HG03066 (cell line): Measurements from ENCODE around the gene ELAPOR2.
"Not testable (repeated sequence)": the region's sequence is repeated elsewhere in the genome, so short reads cannot be mapped to it uniquely, and the experiment has no call there.

Experiments used
- ATAC-seq: cut with Tn5 transposase; IDR thresholded peaks from one replicate; pipeline ENCODE4 v1.9.1; 2021; ENCODE audit warnings: low read depth; ENCODE audit not compliant: unreplicated experiment

Gene ELAPOR2

DNA sequence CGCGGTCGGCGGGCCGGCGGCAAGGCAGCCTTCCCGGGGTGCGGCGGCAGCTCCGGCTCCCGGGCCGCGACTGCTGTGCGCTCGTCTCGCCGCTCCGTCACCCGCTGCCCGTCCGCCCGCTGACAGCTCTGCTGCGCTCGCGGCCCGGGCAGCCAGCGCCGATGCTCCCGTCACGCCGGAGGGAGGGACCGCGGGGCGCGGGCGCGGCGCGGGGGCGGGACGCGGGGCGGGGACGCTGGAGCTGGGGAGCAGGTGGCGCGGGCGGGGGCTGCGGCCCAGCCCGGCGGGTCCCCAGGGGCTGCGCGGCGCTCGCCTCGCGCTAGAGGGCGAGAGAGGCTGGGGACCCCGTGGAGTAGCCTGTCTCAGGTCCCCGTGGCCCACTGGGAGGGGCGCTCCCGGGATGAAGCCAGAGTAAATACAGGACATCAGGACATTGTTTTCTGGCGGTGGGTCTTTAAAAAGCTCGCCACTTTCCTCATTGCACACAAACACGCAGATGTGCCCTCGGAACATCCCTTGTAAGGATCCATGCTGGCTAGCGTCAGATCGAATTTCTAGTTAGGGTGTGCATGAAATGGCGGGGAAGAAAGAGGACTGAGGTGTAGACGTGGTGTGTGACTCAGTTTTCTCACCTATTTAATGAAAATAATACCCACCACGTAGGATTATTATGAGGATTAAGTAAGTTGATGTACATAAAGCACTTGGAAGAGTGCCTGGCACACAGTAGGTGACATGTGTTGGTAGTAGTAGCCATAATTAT lies at the start of gene ELAPOR2:
ELAPOR2 (minus strand) TSS at position 130 of the 763 bp plus-strand sequence. CDS start 141 bp downstream, outside the sequence.
- peak; percentile 97 for ATAC-seq

GRCh38 chr7:87107949-87108776 lies 48.7 kb upstream of the ELAPOR2 start:
- ATAC-seq = no peak

DNA sequence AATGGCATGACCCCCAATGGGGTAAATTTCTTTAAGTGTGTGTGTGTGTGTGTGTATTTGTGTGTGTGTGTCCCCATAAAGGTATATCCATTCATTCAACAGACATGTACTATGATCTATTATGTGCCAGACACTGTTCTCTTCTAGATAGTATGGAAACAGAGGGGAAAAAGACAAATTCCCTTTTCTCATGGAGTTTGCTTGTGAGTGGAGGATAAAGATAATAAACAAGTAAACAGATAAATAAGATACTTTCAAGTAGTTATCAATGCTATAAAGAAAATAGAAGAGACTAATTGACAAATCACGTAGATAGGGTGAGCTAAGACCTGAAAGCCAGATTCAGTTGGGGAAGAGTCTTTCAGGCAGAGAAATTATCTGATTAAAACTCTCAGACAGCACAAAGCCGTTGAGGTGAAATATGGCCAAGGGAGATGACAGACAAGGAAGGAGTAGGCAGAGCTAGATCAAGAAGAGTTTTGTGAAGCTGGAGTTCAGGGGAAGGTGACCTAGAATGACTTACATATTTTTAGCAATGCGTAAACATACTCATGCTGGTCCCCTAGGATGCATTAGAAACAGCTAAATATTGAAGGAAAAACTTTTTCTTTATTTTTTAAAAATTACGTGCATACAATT lies 47.6 kb upstream of the ELAPOR2 start:
- ATAC-seq = no peak

GRCh38 chr7:87105401-87105800 lies 45.9 kb upstream of the ELAPOR2 start:
- no peak for ATAC-seq

DNA sequence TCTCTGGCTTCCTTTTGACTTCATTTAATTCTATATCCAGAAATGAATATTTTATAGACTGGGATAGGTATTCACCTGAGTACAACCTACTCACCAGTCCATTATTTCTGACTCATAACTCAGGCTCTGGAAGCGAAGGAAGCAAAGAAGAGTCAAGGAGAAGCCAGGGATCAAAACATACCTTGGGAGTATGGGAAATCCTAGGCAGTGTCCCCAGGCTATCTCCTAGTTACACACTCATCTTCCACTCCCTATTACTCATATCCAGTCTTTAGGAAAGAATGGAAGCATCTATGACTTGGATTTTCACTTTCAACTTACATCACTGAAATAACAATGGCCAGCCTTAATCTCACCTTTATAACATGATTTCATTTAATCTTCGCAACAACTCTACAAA lies 40.9 kb upstream of the ELAPOR2 start:
- ATAC-seq = no peak

DNA sequence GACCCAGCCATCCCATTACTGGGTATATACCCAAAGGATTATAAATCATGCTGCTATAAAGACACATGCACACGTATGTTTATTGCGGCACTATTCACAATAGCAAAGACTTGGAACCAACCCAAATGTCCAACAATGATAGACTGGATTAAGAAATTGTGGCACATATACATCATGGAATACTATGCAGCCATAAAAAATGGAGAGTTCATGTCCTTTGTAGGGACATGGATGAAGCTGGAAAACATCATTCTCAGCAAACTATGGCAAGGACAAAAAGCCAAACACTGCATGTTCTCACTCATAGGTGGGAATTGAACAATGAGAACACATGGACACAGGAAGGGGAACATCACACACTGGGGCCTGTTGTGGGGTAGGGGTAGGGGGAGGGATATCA lies 37.9 kb upstream of the ELAPOR2 start:
- not testable (repeated sequence) for ATAC-seq

GRCh38 chr7:87094322-87094721 lies 34.9 kb upstream of the ELAPOR2 start:
- ATAC-seq = no peak

DNA sequence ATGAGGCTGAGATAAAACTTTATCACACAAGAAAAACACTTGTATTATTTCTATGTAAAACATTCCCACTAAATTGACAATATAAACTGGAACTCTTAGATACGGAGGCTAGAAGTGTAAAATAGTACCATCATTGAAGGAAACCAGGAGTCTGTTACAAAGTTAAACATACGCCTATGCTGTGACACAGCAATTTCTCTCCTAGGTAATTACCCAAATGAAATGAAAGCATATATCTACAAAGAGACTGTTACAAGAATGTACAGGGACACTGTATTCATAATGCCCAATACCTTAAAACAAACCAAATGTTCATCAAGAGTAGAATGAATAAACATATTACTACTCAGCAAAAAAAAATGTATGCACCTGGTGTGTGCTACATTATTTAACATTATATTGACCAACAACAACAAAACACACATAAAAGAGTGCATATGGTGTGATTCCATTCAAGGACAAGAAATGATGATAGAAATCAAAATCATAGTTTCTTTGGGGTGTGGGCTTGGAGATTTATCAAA lies 33.2 kb upstream of the ELAPOR2 start:
- no peak for ATAC-seq

- no peak for ATAC-seq
These were observed 32.1 kb upstream of the ELAPOR2 start for GRCh38 chr7:87091487-87092066.

DNA sequence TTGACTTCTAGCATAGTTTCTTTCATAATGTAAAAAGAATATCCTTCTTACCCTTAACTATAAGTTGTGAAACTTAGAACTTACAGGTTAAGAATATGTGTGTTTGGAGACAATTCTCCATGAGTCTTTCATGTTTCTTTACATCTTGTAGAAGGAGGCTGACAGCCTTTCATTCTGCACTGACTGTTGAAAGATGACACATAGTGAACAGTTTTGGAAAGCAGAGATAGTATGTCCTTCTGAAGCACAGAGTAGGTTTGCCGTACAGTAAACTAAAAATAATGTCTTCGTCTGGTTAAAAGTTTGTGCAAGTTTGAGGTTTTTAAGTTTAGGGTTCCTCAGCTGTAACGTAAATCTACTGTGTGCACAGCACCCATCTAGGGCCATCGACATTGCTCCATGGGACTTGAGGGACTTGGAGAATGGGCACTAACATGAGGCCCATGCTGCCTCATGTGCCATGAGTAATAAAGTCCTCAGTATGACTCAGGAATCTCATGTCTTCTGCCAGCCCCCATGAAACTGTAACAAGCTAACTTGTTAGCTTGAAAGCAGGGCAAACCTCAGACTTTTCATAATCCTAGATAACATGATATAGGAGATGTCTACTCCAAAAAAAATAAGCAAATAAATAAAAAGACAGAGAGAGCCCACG lies 24.5 kb upstream of the ELAPOR2 start:
- ATAC-seq = no peak

GRCh38 chr7:87082675-87083074 lies 23.2 kb upstream of the ELAPOR2 start:
- no peak for ATAC-seq

DNA sequence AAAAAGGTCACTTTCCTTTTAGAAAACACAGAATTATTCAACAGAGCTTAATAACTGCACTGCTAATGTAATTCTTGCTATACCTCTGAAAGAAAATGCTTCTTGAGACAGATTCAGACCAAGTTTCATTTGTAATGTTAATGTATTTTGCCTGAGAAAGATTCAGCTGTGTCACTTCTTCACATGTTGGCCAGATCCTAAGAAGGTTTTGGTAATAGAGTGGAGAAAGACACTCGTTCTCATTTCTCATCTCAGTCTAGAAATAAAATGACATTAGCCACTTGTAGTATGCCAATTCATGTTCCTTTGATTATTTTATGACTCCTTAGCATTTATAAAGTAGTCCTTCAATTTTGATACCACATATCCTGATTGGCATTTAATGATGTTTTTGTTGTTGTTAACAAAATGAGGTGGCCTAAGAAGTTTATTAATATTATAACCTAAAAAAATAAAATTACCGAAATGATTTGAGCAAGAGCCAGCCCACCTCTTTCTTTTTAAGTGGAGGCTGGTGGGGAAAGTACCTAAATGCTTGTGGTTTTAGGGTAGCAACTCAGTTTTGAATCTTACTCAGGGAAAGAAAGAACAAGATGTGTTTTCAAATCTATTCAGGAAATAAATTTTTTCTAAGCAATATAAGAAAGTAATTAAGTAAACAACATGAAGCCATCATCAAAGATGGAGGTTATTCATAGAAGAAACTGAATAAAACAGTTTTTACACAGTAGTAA lies 16.4 kb upstream of the ELAPOR2 start:
- peak; percentile 74 for ATAC-seq

DNA sequence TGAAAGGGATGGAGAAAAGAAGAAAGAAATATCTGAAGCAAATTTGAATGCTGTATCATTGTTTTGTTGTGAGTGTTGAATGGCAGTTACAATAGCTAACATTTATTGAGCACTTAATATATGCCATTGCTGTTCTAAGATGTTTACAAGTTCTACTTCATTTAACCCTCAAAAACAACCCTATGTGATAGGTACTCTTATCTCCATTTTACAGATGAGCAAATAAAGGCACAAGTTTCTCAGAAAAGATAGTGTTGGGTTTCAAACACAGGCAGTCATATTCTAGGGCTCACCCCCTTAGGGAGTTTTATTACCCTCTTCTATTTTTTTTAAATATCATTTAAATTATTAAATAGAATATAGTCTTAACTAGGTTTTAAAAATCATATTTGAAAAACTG lies 8.3 kb upstream of the ELAPOR2 start:
- ATAC-seq = no peak

- no peak for ATAC-seq
These were observed 759 bp upstream of the ELAPOR2 start for GRCh38 chr7:87060288-87060537.

DNA sequence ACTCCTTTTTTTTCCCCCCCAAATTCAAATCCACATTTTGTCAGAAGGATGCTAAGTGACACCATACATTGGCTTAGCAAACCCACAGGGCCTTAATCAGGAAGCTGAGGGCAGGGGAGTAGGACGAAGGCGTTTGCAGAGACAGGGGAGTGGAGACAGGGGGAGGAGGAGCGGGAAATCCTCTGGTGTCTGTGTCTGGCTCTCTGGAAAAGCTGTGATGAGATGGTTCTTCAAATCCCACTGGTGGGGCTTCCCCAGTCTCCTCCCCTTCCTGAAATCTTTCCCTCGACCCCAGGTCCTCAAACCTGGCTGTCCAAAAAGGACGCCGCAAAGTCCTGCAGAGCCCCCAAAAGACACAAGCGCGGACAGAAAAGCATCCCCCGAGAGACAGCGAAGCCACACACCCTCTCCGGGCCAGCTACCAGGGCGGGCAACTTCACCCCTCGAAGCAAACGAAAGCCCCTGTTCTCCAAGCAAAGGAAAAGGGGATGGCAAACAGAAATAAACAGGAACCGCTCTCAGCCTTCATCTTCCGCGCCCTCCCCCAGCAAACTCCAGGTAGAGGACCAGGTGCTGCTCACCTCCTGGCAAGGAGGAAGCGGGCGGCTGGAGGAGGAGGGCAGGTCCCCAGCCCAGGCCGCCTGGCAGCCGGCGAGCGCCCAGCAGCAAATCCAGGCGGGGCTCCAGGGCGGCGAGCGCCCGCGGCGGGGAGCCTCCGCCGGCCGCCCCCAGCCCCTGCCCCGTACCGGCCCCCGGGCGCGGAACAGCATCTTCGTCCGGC lies 520 bp downstream of the ELAPOR2 start:
- peak; percentile 37 for ATAC-seq

DNA sequence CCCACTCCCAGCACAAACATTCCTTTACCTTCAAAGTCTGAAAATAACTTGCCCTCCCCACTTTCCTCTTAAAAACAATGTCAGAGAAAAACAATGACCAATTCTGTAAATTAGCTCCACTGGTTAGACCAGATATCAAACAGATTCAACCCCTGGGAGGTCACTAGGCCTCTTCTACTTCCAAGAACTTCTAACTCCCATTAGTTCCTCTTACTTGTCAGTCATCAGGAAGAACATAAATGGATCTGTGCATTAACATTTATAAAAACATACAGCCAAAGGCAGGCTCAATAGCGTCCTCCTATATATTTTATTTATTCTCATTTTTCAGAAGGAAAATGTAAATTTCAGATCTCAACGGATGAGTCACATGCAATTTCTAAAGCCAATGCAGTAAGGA lies 2.2 kb downstream of the ELAPOR2 start:
- no peak for ATAC-seq

GRCh38 chr7:87056346-87056745 lies 3.1 kb downstream of the ELAPOR2 start:
- ATAC-seq = no peak

GRCh38 chr7:87048839-87049238 lies 10.6 kb downstream of the ELAPOR2 start:
- ATAC-seq = no peak

GRCh38 chr7:87046456-87046855 lies 13.0 kb downstream of the ELAPOR2 start:
- no peak for ATAC-seq
